WTC11 (cell line): ENCODE data around the gene PIMREG. TPM values are rescaled to one million over a fixed set of nuclear protein-coding genes. Genes with fewer than 3 reads are reported as not detected.

ENCODE experiments used
- ATAC-seq: fragments of 200-7000 bp; cut with Tn5 transposase; 2 replicates; pipeline ENCODE4 v1.10.0; 2021; ENCODE audit warnings: mild to moderate bottlenecking, moderate library complexity
- CTCF ChIA-PET: fragments of 300-600 bp; sonication (Branson Sonifier 250); formaldehyde crosslinking; loops from one replicate; lab custom pipeline; 2021; ENCODE audit warnings: antibody characterized with exemption; lab: Charles Lee
- POLR2A ChIA-PET: fragments of 350-600 bp; sonication (Branson Sonifier 250); formaldehyde crosslinking; loops from one replicate; lab custom pipeline; 2021; ENCODE audit warnings: antibody characterized with exemption; lab: Charles Lee
- DNase-seq: peaks from one replicate; pipeline ENCODE4 v3.0.0; 2021; ENCODE audit warnings: low spot score
- H3K27ac Mint-ChIP-seq: 2 replicates; pipeline ENCODE4 v1.8.0; 2021; ENCODE audit warnings: mixed read lengths
- H3K27me3 Mint-ChIP-seq: 2 replicates; pipeline ENCODE4 v1.8.0; 2021; ENCODE audit warnings: low read depth, mild to moderate bottlenecking, moderate library complexity, mixed read lengths
- H3K36me3 Mint-ChIP-seq: 2 replicates; pipeline ENCODE4 v1.8.0; 2021; ENCODE audit warnings: mixed read lengths
- H3K4me1 Mint-ChIP-seq: 2 replicates; pipeline ENCODE4 v1.8.0; 2022; ENCODE audit warnings: mixed read lengths
- H3K4me3 Mint-ChIP-seq: 2 replicates; pipeline ENCODE4 v1.8.0; 2021; ENCODE audit warnings: mild to moderate bottlenecking, moderate library complexity, mixed read lengths
- H3K9me3 Mint-ChIP-seq: 2 replicates; pipeline ENCODE4 v1.8.0; 2021; ENCODE audit warnings: mixed read lengths
- CREB1 ChIP-seq: sonication (generic); formaldehyde crosslinking; IDR thresholded peaks from 2 replicates; pipeline ENCODE4 v1.8.0; 2023; ENCODE audit warnings: mild to moderate bottlenecking, missing genetic modification reagents
- ELF4 ChIP-seq: sonication (generic); formaldehyde crosslinking; IDR thresholded peaks from 2 replicates; pipeline ENCODE4 v1.8.1; 2022; ENCODE audit warnings: low read depth, mild to moderate bottlenecking, moderate library complexity, missing genetic modification reagents
- MXD4 ChIP-seq: fragments of 250-450 bp; sonication (Bioruptor Pico); IDR thresholded peaks from 2 replicates; pipeline ENCODE4 v1.8.0; 2021; ENCODE audit warnings: mild to moderate bottlenecking, moderate library complexity, borderline replicate concordance
- MYBL2 ChIP-seq: sonication (generic); formaldehyde crosslinking; IDR thresholded peaks from 2 replicates; pipeline ENCODE4 v1.8.1; 2023; ENCODE audit warnings: mild to moderate bottlenecking, moderate library complexity, missing genetic modification reagents
- NR1H2 ChIP-seq: sonication (generic); formaldehyde crosslinking; IDR thresholded peaks from 2 replicates; pipeline ENCODE4 v1.9.0; 2021; ENCODE audit warnings: mild to moderate bottlenecking, moderate library complexity, missing genetic modification reagents
- SP1 ChIP-seq: sonication (generic); formaldehyde crosslinking; conservative IDR thresholded peaks from 2 replicates; pipeline ENCODE4 v1.8.1; 2022; ENCODE audit warnings: missing genetic modification reagents
- TCF7 ChIP-seq: sonication (generic); formaldehyde crosslinking; IDR thresholded peaks from 2 replicates; pipeline ENCODE4 v1.8.0; 2022; ENCODE audit warnings: mild to moderate bottlenecking, low read depth, missing genetic modification reagents, moderate library complexity
- TP53 ChIP-seq: sonication (generic); formaldehyde crosslinking; IDR thresholded peaks from 2 replicates; pipeline ENCODE4 v1.8.1; 2023; ENCODE audit warnings: mild to moderate bottlenecking, missing genetic modification reagents
- ZNF416 ChIP-seq: fragments of 250-450 bp; sonication (Bioruptor Pico); IDR thresholded peaks from 2 replicates; pipeline ENCODE4 v1.9.0; 2021; ENCODE audit warnings: mild to moderate bottlenecking, inconsistent platforms
- ZNF671 ChIP-seq: fragments of 250-450 bp; sonication (Bioruptor Pico); IDR thresholded peaks from 2 replicates; pipeline ENCODE4 v1.8.0; 2021; ENCODE audit warnings: mild to moderate bottlenecking
- total RNA-seq: library from RNA; stranded (reverse); gene quantifications from 3 replicates; pipeline ENCODE4 v1.2.3, GENCODE V29; 2021
- TF ChIP-seq, protein P1 (sequence below): fragments of 250-450 bp; sonication (Bioruptor Pico); IDR thresholded peaks from 2 replicates; pipeline ENCODE4 v1.8.0; 2021; ENCODE audit warnings: mild to moderate bottlenecking
- TF ChIP-seq, protein P2 (sequence below): sonication (generic); formaldehyde crosslinking; IDR thresholded peaks from 2 replicates; pipeline ENCODE4 v1.8.0; 2023; ENCODE audit warnings: missing genetic modification reagents, mild to moderate bottlenecking, borderline replicate concordance
- TF ChIP-seq, protein P3 (sequence below): sonication (generic); formaldehyde crosslinking; conservative IDR thresholded peaks from 2 replicates; pipeline ENCODE4 v1.8.1; 2022; ENCODE audit warnings: mild to moderate bottlenecking, missing genetic modification reagents
- TF ChIP-seq, protein P4 (sequence below): fragments of 250-450 bp; sonication (Bioruptor Pico); IDR thresholded peaks from 2 replicates; pipeline ENCODE4 v1.9.0; 2021; ENCODE audit warnings: mild to moderate bottlenecking
- TF ChIP-seq, protein P5 (sequence below): sonication (generic); formaldehyde crosslinking; IDR thresholded peaks from 2 replicates; pipeline ENCODE4 v1.8.1; 2022; ENCODE audit warnings: low read depth, mild to moderate bottlenecking, moderate library complexity, missing genetic modification reagents, borderline replicate concordance
- TF ChIP-seq, protein P6 (sequence below): sonication (generic); formaldehyde crosslinking; IDR thresholded peaks from 2 replicates; pipeline ENCODE4 v1.8.0; 2022; ENCODE audit warnings: mild to moderate bottlenecking, missing genetic modification reagents
- TF ChIP-seq, protein P7 (sequence below): sonication (generic); formaldehyde crosslinking; IDR thresholded peaks from 2 replicates; pipeline ENCODE4 v1.8.1; 2023; ENCODE audit warnings: mild to moderate bottlenecking, moderate library complexity, missing genetic modification reagents

The PIMREG gene
- total RNA-seq, 1 experiment from 2014 or later = 92.2 TPM

DNA sequence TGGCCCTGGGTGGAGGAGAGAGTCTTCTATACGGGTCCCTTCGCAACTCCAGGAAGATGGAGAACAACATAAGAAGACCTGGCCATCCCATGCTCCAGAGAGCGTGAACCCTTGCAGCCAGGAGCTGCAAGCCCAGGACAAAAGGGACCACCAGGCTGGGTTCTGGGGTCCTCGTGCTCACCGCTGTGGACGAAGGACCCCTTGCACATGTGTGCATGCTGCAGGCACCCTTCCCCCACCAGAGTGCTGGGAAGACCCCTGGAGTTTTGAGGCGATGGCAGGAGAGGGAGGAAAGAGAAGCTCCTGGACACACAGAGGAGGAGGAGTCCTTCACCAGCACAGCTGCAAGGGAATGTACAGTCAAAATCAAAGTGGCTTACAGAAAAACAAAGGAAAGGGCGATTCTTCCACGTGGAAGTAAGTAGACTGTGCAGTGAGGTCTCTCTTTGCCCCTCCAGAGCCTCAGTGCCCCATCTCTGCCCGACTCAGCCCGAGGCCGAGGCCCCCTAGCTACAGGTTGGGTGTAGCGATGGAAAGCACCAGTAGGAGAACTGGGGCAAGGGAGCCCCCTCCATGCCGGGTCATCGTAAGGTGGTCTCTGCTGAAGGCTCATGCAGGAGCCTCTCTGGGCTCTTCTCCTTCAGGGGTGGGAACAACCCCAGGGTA is 51.3 kb downstream of the PIMREG start (continued):
- TF ChIP-seq, protein P1, sequence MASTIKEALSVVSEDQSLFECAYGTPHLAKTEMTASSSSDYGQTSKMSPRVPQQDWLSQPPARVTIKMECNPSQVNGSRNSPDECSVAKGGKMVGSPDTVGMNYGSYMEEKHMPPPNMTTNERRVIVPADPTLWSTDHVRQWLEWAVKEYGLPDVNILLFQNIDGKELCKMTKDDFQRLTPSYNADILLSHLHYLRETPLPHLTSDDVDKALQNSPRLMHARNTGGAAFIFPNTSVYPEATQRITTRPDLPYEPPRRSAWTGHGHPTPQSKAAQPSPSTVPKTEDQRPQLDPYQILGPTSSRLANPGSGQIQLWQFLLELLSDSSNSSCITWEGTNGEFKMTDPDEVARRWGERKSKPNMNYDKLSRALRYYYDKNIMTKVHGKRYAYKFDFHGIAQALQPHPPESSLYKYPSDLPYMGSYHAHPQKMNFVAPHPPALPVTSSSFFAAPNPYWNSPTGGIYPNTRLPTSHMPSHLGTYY (CRISPR knock-in tag) = no peak
- no peak for TF ChIP-seq ZNF416 (CRISPR knock-in tag)

DNA sequence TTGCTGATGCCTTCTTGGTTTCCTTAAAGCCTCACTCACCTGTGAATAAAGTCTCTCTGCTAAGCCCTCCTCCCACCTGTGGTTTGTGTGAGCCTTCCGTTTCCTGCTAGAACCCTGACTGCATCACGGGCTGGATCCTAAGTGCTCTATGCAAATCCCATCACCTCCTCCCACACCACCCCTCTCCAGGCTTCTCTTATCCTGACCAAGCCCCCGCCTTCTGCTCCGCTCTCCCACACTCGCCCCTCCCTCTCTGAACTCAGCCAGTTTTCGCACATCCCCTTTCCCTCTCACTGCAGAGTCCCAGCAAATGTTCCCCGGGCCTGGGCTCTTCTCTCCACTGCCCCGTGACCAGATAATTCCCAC is 51.8 kb downstream of the PIMREG start:
- Mint-ChIP-seq H3K36me3 (no peaks in the 10 kb centered on the region), H3K9me3 (peaks cover 3% of the 10 kb centered on the region), H3K27ac (peak overlapping the region; percentile 74), H3K4me1 (peaks cover 49% of the 10 kb centered on the region)
- peak; percentile 77 for DNase-seq
- POLR2A ChIA-PET = interaction anchor here (1.0 kb wide), 1 partner anchor 34 kb away, joined by 3 read pairs; no protein-coding TSS in a partner anchor
- TF ChIP-seq MXD4 (no peak), ZNF671 (no peak), MYBL2 (CRISPR knock-in tag) (no peak)
- TF ChIP-seq, protein P2, sequence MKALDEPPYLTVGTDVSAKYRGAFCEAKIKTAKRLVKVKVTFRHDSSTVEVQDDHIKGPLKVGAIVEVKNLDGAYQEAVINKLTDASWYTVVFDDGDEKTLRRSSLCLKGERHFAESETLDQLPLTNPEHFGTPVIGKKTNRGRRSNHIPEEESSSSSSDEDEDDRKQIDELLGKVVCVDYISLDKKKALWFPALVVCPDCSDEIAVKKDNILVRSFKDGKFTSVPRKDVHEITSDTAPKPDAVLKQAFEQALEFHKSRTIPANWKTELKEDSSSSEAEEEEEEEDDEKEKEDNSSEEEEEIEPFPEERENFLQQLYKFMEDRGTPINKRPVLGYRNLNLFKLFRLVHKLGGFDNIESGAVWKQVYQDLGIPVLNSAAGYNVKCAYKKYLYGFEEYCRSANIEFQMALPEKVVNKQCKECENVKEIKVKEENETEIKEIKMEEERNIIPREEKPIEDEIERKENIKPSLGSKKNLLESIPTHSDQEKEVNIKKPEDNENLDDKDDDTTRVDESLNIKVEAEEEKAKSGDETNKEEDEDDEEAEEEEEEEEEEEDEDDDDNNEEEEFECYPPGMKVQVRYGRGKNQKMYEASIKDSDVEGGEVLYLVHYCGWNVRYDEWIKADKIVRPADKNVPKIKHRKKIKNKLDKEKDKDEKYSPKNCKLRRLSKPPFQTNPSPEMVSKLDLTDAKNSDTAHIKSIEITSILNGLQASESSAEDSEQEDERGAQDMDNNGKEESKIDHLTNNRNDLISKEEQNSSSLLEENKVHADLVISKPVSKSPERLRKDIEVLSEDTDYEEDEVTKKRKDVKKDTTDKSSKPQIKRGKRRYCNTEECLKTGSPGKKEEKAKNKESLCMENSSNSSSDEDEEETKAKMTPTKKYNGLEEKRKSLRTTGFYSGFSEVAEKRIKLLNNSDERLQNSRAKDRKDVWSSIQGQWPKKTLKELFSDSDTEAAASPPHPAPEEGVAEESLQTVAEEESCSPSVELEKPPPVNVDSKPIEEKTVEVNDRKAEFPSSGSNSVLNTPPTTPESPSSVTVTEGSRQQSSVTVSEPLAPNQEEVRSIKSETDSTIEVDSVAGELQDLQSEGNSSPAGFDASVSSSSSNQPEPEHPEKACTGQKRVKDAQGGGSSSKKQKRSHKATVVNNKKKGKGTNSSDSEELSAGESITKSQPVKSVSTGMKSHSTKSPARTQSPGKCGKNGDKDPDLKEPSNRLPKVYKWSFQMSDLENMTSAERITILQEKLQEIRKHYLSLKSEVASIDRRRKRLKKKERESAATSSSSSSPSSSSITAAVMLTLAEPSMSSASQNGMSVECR (CRISPR knock-in tag) = no peak
- TF ChIP-seq, protein P3, sequence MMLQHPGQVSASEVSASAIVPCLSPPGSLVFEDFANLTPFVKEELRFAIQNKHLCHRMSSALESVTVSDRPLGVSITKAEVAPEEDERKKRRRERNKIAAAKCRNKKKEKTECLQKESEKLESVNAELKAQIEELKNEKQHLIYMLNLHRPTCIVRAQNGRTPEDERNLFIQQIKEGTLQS (CRISPR knock-in tag) = no peak
- TF ChIP-seq, protein P4, sequence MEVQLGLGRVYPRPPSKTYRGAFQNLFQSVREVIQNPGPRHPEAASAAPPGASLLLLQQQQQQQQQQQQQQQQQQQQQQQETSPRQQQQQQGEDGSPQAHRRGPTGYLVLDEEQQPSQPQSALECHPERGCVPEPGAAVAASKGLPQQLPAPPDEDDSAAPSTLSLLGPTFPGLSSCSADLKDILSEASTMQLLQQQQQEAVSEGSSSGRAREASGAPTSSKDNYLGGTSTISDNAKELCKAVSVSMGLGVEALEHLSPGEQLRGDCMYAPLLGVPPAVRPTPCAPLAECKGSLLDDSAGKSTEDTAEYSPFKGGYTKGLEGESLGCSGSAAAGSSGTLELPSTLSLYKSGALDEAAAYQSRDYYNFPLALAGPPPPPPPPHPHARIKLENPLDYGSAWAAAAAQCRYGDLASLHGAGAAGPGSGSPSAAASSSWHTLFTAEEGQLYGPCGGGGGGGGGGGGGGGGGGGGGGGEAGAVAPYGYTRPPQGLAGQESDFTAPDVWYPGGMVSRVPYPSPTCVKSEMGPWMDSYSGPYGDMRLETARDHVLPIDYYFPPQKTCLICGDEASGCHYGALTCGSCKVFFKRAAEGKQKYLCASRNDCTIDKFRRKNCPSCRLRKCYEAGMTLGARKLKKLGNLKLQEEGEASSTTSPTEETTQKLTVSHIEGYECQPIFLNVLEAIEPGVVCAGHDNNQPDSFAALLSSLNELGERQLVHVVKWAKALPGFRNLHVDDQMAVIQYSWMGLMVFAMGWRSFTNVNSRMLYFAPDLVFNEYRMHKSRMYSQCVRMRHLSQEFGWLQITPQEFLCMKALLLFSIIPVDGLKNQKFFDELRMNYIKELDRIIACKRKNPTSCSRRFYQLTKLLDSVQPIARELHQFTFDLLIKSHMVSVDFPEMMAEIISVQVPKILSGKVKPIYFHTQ = no peak
- TF ChIP-seq, all 79 proteins: peak for 0
- CTCF ChIA-PET = interaction anchor here (0.7 to 3.6 kb wide), 19 partner anchors 10 to 71 kb away, joined by 3 to 30 read pairs (median 4); partner anchors contain the start of genes AIPL1 and PIMREG
- Mint-ChIP-seq H3K27me3 (peaks cover 6% of the 10 kb centered on the region), H3K4me3 (peak overlapping the region; percentile 62)
- peak; percentile 95 for ATAC-seq

DNA sequence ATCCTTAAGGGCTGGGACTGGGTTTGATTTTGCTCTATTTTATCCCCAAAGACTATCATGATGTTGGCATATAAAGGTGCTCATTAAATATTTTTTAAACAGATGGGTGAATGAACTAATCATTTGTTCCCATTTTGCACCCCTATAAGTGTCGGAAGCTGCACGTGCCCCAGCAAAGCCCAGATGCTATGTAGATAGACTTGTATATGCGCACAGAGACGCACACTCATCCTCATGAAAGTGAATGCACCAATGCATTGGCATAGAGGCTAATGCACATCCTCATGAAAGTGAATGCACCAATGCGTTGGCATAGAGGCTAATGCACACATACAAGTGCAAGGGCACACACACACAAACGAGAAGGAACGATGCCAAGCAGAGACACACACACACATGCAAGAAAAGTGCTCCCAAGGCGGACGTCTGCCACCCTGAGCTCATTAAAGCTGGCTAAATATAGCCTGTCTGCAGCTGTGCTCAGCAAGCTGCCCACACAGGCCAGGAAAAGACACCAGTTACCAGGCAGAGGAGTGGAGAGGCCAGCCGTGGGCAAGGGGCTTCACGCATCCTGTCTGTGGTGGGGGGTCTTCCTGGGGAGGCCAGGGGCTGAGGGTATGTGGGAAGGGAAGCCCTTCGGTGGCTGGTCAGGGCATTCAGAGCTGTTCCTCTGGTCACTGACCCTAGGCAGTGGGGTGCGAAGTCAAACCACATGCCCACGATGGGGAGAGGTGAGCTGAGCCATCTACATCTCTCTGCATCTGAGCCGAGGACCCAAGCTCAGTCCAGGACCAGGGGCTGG is 52.6 kb downstream of the PIMREG start:
- ATAC-seq (no peak), DNase-seq (no peak)
- H3K9me3 Mint-ChIP-seq = peaks cover 3% of the 10 kb centered on the region
- H3K4me3 Mint-ChIP-seq = peak overlapping the region; percentile 62; the same call in 1 of the 2 replicates
- 0 out of 2 replicates have a peak overlapping the region, but pooled peaks have one; percentile 74 for H3K27ac Mint-ChIP-seq
- CTCF ChIA-PET = interaction anchor here (1.1 to 3.6 kb wide), 3 partner anchors 11 to 28 kb away, joined by 3 to 30 read pairs (median 9); no protein-coding TSS in a partner anchor
- peaks cover 6% of the 10 kb centered on the region for H3K27me3 Mint-ChIP-seq
- POLR2A ChIA-PET = interaction anchor here (0.6 kb wide), 1 partner anchor 650 kb away, joined by 3 read pairs; no protein-coding TSS in a partner anchor
- peaks cover 53% of the 10 kb centered on the region for H3K4me1 Mint-ChIP-seq
- no peaks in the 10 kb centered on the region for H3K36me3 Mint-ChIP-seq
- TF ChIP-seq, protein P5, sequence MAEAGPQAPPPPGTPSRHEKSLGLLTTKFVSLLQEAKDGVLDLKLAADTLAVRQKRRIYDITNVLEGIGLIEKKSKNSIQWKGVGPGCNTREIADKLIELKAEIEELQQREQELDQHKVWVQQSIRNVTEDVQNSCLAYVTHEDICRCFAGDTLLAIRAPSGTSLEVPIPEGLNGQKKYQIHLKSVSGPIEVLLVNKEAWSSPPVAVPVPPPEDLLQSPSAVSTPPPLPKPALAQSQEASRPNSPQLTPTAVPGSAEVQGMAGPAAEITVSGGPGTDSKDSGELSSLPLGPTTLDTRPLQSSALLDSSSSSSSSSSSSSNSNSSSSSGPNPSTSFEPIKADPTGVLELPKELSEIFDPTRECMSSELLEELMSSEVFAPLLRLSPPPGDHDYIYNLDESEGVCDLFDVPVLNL = no peak
- TF ChIP-seq TCF7 (CRISPR knock-in tag) (no peak), TP53 (no peak), NR1H2 (CRISPR knock-in tag) (no peak), CREB1 (CRISPR knock-in tag) (no peak), ELF4 (CRISPR knock-in tag) (no peak), SP1 (CRISPR knock-in tag) (no peak)
- TF ChIP-seq, protein P6, sequence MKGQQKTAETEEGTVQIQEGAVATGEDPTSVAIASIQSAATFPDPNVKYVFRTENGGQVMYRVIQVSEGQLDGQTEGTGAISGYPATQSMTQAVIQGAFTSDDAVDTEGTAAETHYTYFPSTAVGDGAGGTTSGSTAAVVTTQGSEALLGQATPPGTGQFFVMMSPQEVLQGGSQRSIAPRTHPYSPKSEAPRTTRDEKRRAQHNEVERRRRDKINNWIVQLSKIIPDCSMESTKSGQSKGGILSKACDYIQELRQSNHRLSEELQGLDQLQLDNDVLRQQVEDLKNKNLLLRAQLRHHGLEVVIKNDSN = no peak
- TF ChIP-seq, protein P7, sequence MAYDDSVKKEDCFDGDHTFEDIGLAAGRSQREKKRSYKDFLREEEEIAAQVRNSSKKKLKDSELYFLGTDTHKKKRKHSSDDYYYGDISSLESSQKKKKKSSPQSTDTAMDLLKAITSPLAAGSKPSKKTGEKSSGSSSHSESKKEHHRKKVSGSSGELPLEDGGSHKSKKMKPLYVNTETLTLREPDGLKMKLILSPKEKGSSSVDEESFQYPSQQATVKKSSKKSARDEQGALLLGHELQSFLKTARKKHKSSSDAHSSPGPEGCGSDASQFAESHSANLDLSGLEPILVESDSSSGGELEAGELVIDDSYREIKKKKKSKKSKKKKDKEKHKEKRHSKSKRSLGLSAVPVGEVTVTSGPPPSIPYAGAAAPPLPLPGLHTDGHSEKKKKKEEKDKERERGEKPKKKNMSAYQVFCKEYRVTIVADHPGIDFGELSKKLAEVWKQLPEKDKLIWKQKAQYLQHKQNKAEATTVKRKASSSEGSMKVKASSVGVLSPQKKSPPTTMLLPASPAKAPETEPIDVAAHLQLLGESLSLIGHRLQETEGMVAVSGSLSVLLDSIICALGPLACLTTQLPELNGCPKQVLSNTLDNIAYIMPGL (CRISPR knock-in tag) = no peak
